Omental fat pad (tissue), 4 donors: ENCODE measurements around the gene YAP1. TPM values are rescaled to one million over a fixed set of nuclear protein-coding genes. Genes with fewer than 3 reads are reported as not detected.

ENCODE experiments used
- ATAC-seq: fragments of 150-250 bp; one replicate; pipeline ENCODE4 v1.9.1; 2016; ENCODE audit warnings: mild to moderate bottlenecking, moderate library complexity; ENCODE audit not compliant: low FRiP score
- DNase-seq: peaks from one replicate; pipeline ENCODE4 v3.0.0-alpha.2; 2019; ENCODE audit warnings: low spot score
- CTCF ChIP-seq, 3 donors: fragments of 450-650 bp; IDR thresholded peaks; one replicate each; pipeline ENCODE4 v1.5.1; 2016 to 2017; ENCODE audit warnings: antibody characterized with exemption in 3 of 3, mild to moderate bottlenecking in 3 of 3, moderate library complexity in 2 of 3
- total RNA-seq, 4 donors: library from RNA; depleted of rRNA; stranded (reverse); fragments of >200 nt; gene quantifications; one replicate each; pipeline ENCODE4 v1.1.0, GENCODE V29; 2016

YAP1 gene
- total RNA-seq, 4 donors from 2014 or later = 102 to 152 (median 130) TPM

GRCh38 chr11:102280245-102280833 is 170.1 kb downstream of the YAP1 start:
- DNase-seq = no peak
- ATAC-seq = no peak

More at GRCh38 chr11:102280245-102280833, 170.1 kb downstream of the YAP1 start:
- no peak for TF ChIP-seq CTCF (IDR thresholded peaks at IDR 0.05)

Other genes starting within 250 kb of the YAP1 start
- gene CEP126, start 195.4 kb upstream of the YAP1 start, total RNA-seq = 1 to 10 TPM; 2.0 to 9.5 (median 7.0) TPM
- gene ANGPTL5, start 193.9 kb upstream of the YAP1 start, total RNA-seq = 1 to 10 TPM in 1 of 4 donors, under 1 TPM in 2, not detected in 1; 0.37 to 3.2 (median 0.56) TPM
- 1 to 10 TPM; 1.0 to 3.2 (median 1.2) TPM for gene CFAP300, start 63.0 kb upstream of the YAP1 start, total RNA-seq
- gene BIRC3, start 207.0 kb downstream of the YAP1 start, total RNA-seq = 10 to 100 TPM in 1 of 4 donors, 1 to 10 TPM in 3; 3.4 to 30.2 (median 9.1) TPM
- 10 to 100 TPM; 39.4 to 56.0 (median 53.4) TPM for gene BIRC2, start 236.8 kb downstream of the YAP1 start, total RNA-seq